Measurements from ENCODE around the gene PLA2R1. TPM values are rescaled to one million over a fixed set of nuclear protein-coding genes. Genes with fewer than 3 reads are reported as not detected.

Gene PLA2R1
- polyA plus RNA-seq, 2 of the 4 experiments (the other 2 are of a cell fraction), result 3.3 to 6.8 TPM

DNA sequence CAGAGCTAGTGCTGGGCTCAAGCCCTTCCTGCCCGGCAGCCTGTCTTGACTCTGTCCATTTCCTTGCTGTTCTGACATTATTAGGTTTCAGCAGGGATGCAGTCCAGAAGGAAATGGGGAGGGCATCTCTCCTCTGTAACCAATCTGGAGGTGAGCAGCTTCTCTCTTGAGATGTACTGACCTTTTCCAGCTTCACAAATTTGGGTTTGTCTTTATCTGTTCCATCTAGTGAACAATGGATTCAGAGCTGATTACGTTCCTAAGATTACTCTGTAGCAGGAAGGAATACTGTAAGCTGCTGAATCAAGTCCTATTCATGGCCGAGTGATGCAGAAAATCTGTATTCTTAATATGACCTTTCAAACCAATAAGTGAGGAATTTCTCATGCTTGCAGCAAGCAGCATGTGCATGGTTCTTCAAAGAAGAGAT is 11.0 kb downstream of the PLA2R1 start:
- ChIA-PET POLR2A (no interaction called here), CTCF (interaction anchor here (1.0 to 2.9 kb wide), 3 partner anchors 10 to 1012 kb away, joined by 3 to 6 read pairs (median 3); no protein-coding TSS in a partner anchor)
- Histone ChIP-seq H3K9me3 (no peaks in the 10 kb centered on the region), H3K4me1 (no peaks in the 10 kb centered on the region), H3K4me2 (no peak overlapping the region), H3K27ac (no peak overlapping the region), H3K4me3 (no peak overlapping the region)
- TF ChIP-seq CHD4 (IDR thresholded peaks at IDR 0.05; ENCODE audit: borderline replicate concordance), result no peak
- TF ChIP-seq, protein P1, sequence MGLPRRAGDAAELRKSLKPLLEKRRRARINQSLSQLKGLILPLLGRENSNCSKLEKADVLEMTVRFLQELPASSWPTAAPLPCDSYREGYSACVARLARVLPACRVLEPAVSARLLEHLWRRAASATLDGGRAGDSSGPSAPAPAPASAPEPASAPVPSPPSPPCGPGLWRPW (IDR thresholded peaks at IDR 0.05), result no peak
- TF ChIP-seq GATA3 (IDR thresholded peaks at IDR 0.05; ENCODE audit: borderline replicate concordance), result no peak
- TF ChIP-seq, protein P2, sequence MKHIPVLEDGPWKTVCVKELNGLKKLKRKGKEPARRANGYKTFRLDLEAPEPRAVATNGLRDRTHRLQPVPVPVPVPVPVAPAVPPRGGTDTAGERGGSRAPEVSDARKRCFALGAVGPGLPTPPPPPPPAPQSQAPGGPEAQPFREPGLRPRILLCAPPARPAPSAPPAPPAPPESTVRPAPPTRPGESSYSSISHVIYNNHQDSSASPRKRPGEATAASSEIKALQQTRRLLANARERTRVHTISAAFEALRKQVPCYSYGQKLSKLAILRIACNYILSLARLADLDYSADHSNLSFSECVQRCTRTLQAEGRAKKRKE (CRISPR knock-in tag; IDR thresholded peaks at IDR 0.05; ENCODE audit: low read depth), result no peak
- no peak for TF ChIP-seq HOXB5 (CRISPR knock-in tag; IDR thresholded peaks at IDR 0.05)
- no peak for TF ChIP-seq HOXB13 (CRISPR knock-in tag; IDR thresholded peaks at IDR 0.05; ENCODE audit: low read depth)
- no peak for TF ChIP-seq ZFP36 (IDR thresholded peaks at IDR 0.05; ENCODE audit: borderline replicate concordance, partially characterized antibody)
- TF ChIP-seq EHMT2 (IDR thresholded peaks at IDR 0.05; ENCODE audit: low read depth), result no peak
- TF ChIP-seq ESRRA (IDR thresholded peaks at IDR 0.05; ENCODE audit: borderline replicate concordance, low read length), result no peak
- TF ChIP-seq RNF2 (IDR thresholded peaks at IDR 0.05; ENCODE audit: borderline replicate concordance, low read depth), result no peak
- no peak for TF ChIP-seq SREBF2 (IDR thresholded peaks at IDR 0.05)
- no peak for TF ChIP-seq FOSB (CRISPR knock-in tag; IDR thresholded peaks at IDR 0.05)
- no peak for TF ChIP-seq RARB (CRISPR knock-in tag; IDR thresholded peaks at IDR 0.05)
- TF ChIP-seq NPAS2 (CRISPR knock-in tag; IDR thresholded peaks at IDR 0.05; ENCODE audit: borderline replicate concordance), result no peak
- DNase-seq (ENCODE audit: low read depth in 1 of 2, low spot score in 1 of 2), result no peak
- 74% methylated on average over 3 of the region's 3 CpGs for WGBS (ENCODE audit: missing lambda C conversion rate)
- no peak for ATAC-seq
- no peak for FAIRE-seq

DNA sequence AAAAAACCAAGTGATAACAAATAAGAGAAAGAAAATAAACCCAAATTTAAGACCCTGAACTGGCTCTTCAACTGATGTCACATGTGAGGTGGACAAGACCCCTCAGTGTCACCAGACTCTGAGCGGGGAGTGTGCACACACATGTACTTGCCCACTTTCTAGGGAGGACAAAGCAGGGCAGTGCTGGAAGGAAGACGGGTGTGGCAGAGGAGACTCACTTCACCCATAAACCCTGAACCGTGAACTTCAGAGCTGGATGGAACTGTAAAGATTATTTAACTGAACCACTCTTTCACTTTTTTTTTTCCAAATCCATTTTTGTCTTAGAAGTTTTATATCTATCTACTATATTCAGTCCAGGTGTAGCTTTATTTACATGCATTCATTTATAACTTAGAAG is 12.3 kb downstream of the PLA2R1 start:
- H3K27ac ChIP-seq, result no peak overlapping the region
- no peaks in the 10 kb centered on the region for H3K4me1 ChIP-seq
- FAIRE-seq, result no peak
- WGBS (ENCODE audit: missing lambda C conversion rate), result 82% methylated on average over 3 of the region's 3 CpGs
- no peak for DNase-seq (ENCODE audit: low read depth in 1 of 2, low spot score in 1 of 2)
- CTCF ChIA-PET, result interaction anchor here (0.6 to 2.9 kb wide), 3 partner anchors 14 to 1014 kb away, joined by 4 to 6 read pairs (median 5); no protein-coding TSS in a partner anchor
- POLR2A ChIA-PET, result no interaction called here
- H3K4me2 ChIP-seq, result no peak overlapping the region
- H3K4me3 ChIP-seq, result no peak overlapping the region
- no peak for ATAC-seq
- TF ChIP-seq FOSL2 (IDR thresholded peaks at IDR 0.05) (no peak), FOSL2 (CRISPR knock-in tag; IDR thresholded peaks at IDR 0.05) (no peak), CEBPB (IDR thresholded peaks at IDR 0.05) (no peak), PBX3 (IDR thresholded peaks at IDR 0.05) (no peak), TP53 (CRISPR knock-in tag; IDR thresholded peaks at IDR 0.05) (no peak)
- H3K9me3 ChIP-seq, result no peaks in the 10 kb centered on the region

GRCh38 chr2:160045703-160046210 is 16.7 kb downstream of the PLA2R1 start:
- H3K27ac ChIP-seq, result no peak overlapping the region
- no peaks in the 10 kb centered on the region for H3K9me3 ChIP-seq
- no peak for ATAC-seq
- no peak overlapping the region for H3K4me2 ChIP-seq
- H3K4me1 ChIP-seq, result no peaks in the 10 kb centered on the region
- CTCF ChIA-PET, result interaction anchor here (1.1 to 1.2 kb wide), 2 partner anchors 13 to 23 kb away, joined by 3 read pairs; no protein-coding TSS in a partner anchor
- TF ChIP-seq KDM1A (IDR thresholded peaks at IDR 0.05; ENCODE audit: low read depth) (no peak), TFCP2L1 (CRISPR knock-in tag; IDR thresholded peaks at IDR 0.05) (no peak), FOSL2 (IDR thresholded peaks at IDR 0.05) (no peak), FOSL2 (CRISPR knock-in tag; IDR thresholded peaks at IDR 0.05) (no peak), HEYL (CRISPR knock-in tag; IDR thresholded peaks at IDR 0.05) (no peak), HOXB13 (CRISPR knock-in tag; IDR thresholded peaks at IDR 0.05; ENCODE audit: low read depth) (no peak), KDM5A (IDR thresholded peaks at IDR 0.05) (no peak), CBX2 (IDR thresholded peaks at IDR 0.05; ENCODE audit: borderline replicate concordance, low read depth) (no peak), BHLHE40 (IDR thresholded peaks at IDR 0.05; ENCODE audit: low read depth, low read length) (no peak), CEBPB (IDR thresholded peaks at IDR 0.05) (no peak), CHD4 (IDR thresholded peaks at IDR 0.05; ENCODE audit: borderline replicate concordance) (no peak), EHF (CRISPR knock-in tag; IDR thresholded peaks at IDR 0.05) (no peak)
- no peak overlapping the region for H3K4me3 ChIP-seq
- no peak for FAIRE-seq
- DNase-seq (ENCODE audit: low read depth in 1 of 2, low spot score in 1 of 2), result no peak
- POLR2A ChIA-PET, result interaction anchor here (0.6 kb wide), 1 partner anchor 13 kb away, joined by 3 read pairs; no protein-coding TSS in a partner anchor
- WGBS (ENCODE audit: missing lambda C conversion rate), result 79% methylated on average over 6 of the region's 7 CpGs

All from A549 (cell line).